Measurements from ENCODE around the gene RAD23A. TPM values are rescaled to one million over a fixed set of nuclear protein-coding genes. Genes with fewer than 3 reads are reported as not detected.

The RAD23A gene
- total and polyA plus RNA-seq, 10 of the 15 experiments (the other 5 are each of a cell fraction or from before 2014, with no cell fraction given) = 8.8 to 198 (median 119) TPM

GRCh38 chr19:12948612-12949362 lies 3.1 kb downstream of the RAD23A start:
- no peak overlapping the region for H3K9ac ChIP-seq (ENCODE audit: control insufficient read depth, insufficient read depth, low read length)
- 95% methylated on average over 30 of the region's 30 CpGs for WGBS (ENCODE audit: insufficient coverage, insufficient replicate concordance, low lambda C conversion rate, missing lambda C conversion rate)

More at GRCh38 chr19:12948612-12949362, 3.1 kb downstream of the RAD23A start:
- no peak overlapping the region for H3K27ac ChIP-seq (ENCODE audit: control insufficient read depth, insufficient read depth)
- H4K20me1 ChIP-seq (ENCODE audit: control insufficient read depth, insufficient read depth) = no peaks in the 10 kb centered on the region
- FAIRE-seq (no peak), ATAC-seq (no peak), DNase-seq (ENCODE audit: low read depth, low spot score) (no peak)
- no peak overlapping the region for H2AFZ ChIP-seq (ENCODE audit: control insufficient read depth, low read depth, low read length)
- no peaks in the 10 kb centered on the region for H3K9me3 ChIP-seq (replicated peaks; ENCODE audit: control insufficient read depth, insufficient read depth, low read length)
- peaks cover 26% of the 10 kb centered on the region for H3K79me2 ChIP-seq (ENCODE audit: control insufficient read depth, insufficient read depth, low read length)
- H3K4me1 ChIP-seq (ENCODE audit: control insufficient read depth, insufficient read depth, low read length) = peaks cover 14% of the 10 kb centered on the region
- ChIA-PET RAD21 (ENCODE audit: unreplicated experiment) (no interaction called here), SMC1A (ENCODE audit: uncharacterized antibody, unreplicated experiment) (no interaction called here), CTCF (interaction anchor here (0.5 to 1.0 kb wide), 2 partner anchors 17 to 64 kb away, joined by 3 to 5 read pairs; no protein-coding TSS in a partner anchor), POLR2A (interaction anchor here (0.6 kb wide), 1 partner anchor 169 kb away, joined by 3 read pairs; no protein-coding TSS in a partner anchor)
- no TSS peak for BruUV-seq (replicated peaks)
- H3K4me2 ChIP-seq (ENCODE audit: control insufficient read depth, insufficient read depth) = no peak overlapping the region
- H3K36me3 ChIP-seq (ENCODE audit: control insufficient read depth in 2 of 2, insufficient read depth in 2 of 2, low read length in 1 of 2) = peaks cover 23 to 32% of the 10 kb centered on the region in 2 experiments
- no peak overlapping the region for H3K4me3 ChIP-seq
- H3K27me3 ChIP-seq (replicated peaks in 1 of 2; ENCODE audit: control insufficient read depth in 2 of 2, insufficient read depth in 2 of 2, low read length in 1 of 2) = no peaks in the 10 kb centered on the region
- intact Hi-C loops (cut with micrococcal nuclease; ENCODE audit: unreplicated experiment) = no loop called here
- in situ Hi-C loops (cut with MboI) = no loop called here
- no peak for TF ChIP-seq HDAC2 (IDR thresholded peaks at IDR 0.05)
- no peak for TF ChIP-seq NFYB (IDR thresholded peaks at IDR 0.05; ENCODE audit: insufficient read depth, low read depth, low read length)
- no peak for TF ChIP-seq MLLT1 (IDR thresholded peaks at IDR 0.05)
- no peak for TF ChIP-seq ATF3 (IDR thresholded peaks at IDR 0.05; ENCODE audit: borderline replicate concordance, extremely low read depth, low read depth, low read length)
- TF ChIP-seq BACH1 (IDR thresholded peaks at IDR 0.05; ENCODE audit: borderline replicate concordance) = no peak
- TF ChIP-seq MXI1 (IDR thresholded peaks at IDR 0.05; ENCODE audit: low read depth, low read length) = no peak
- no peak for TF ChIP-seq BCL3 (IDR thresholded peaks at IDR 0.05; ENCODE audit: borderline replicate concordance, insufficient read depth, low read depth, low read length, poor library complexity, severe bottlenecking)
- TF ChIP-seq SMC3 (IDR thresholded peaks at IDR 0.05; ENCODE audit: borderline replicate concordance, low read length) = no peak
- TF ChIP-seq ATF7 (IDR thresholded peaks at IDR 0.05; ENCODE audit: low read depth) = no peak
- TF ChIP-seq ZZZ3 (IDR thresholded peaks at IDR 0.05; ENCODE audit: control insufficient read depth, insufficient read length, low read depth) = no peak
- TF ChIP-seq SP1 (IDR thresholded peaks at IDR 0.05; ENCODE audit: low read depth, low read length) = no peak
- no peak for TF ChIP-seq BCLAF1 (IDR thresholded peaks at IDR 0.05)
- TF ChIP-seq USF1 (IDR thresholded peaks at IDR 0.05; ENCODE audit: borderline replicate concordance, extremely low read length, insufficient read depth, low read depth, low read length) = no peak

Data from GM12878 (cell line).